GM19035 (cell line): ENCODE measurements around the gene GLIS2.

Experiments used
- ATAC-seq: cut with Tn5 transposase; IDR thresholded peaks from one replicate; pipeline ENCODE4 v1.9.1; 2021; ENCODE audit not compliant: unreplicated experiment

Gene GLIS2

DNA sequence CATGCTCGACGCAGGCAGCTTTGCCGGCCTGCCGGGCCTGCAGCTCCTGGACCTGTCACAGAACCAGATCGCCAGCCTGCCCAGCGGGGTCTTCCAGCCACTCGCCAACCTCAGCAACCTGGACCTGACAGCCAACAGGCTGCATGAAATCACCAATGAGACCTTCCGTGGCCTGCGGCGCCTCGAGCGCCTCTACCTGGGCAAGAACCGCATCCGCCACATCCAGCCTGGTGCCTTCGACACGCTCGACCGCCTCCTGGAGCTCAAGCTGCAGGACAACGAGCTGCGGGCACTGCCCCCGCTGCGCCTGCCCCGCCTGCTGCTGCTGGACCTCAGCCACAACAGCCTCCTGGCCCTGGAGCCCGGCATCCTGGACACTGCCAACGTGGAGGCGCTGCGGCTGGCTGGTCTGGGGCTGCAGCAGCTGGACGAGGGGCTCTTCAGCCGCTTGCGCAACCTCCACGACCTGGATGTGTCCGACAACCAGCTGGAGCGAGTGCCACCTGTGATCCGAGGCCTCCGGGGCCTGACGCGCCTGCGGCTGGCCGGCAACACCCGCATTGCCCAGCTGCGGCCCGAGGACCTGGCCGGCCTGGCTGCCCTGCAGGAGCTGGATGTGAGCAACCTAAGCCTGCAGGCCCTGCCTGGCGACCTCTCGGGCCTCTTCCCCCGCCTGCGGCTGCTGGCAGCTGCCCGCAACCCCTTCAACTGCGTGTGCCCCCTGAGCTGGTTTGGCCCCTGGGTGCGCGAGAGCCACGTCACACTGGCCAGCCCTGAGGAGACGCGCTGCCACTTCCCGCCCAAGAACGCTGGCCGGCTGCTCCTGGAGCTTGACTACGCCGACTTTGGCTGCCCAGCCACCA lies 65.4 kb downstream of the GLIS2 start:
- no peak for ATAC-seq

DNA sequence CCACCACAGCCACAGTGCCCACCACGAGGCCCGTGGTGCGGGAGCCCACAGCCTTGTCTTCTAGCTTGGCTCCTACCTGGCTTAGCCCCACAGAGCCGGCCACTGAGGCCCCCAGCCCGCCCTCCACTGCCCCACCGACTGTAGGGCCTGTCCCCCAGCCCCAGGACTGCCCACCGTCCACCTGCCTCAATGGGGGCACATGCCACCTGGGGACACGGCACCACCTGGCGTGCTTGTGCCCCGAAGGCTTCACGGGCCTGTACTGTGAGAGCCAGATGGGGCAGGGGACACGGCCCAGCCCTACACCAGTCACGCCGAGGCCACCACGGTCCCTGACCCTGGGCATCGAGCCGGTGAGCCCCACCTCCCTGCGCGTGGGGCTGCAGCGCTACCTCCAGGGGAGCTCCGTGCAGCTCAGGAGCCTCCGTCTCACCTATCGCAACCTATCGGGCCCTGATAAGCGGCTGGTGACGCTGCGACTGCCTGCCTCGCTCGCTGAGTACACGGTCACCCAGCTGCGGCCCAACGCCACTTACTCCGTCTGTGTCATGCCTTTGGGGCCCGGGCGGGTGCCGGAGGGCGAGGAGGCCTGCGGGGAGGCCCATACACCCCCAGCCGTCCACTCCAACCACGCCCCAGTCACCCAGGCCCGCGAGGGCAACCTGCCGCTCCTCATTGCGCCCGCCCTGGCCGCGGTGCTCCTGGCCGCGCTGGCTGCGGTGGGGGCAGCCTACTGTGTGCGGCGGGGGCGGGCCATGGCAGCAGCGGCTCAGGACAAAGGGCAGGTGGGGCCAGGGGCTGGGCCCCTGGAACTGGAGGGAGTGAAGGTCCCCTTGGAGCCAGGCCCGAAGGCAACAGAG lies 66.3 kb downstream of the GLIS2 start:
- no peak for ATAC-seq

DNA sequence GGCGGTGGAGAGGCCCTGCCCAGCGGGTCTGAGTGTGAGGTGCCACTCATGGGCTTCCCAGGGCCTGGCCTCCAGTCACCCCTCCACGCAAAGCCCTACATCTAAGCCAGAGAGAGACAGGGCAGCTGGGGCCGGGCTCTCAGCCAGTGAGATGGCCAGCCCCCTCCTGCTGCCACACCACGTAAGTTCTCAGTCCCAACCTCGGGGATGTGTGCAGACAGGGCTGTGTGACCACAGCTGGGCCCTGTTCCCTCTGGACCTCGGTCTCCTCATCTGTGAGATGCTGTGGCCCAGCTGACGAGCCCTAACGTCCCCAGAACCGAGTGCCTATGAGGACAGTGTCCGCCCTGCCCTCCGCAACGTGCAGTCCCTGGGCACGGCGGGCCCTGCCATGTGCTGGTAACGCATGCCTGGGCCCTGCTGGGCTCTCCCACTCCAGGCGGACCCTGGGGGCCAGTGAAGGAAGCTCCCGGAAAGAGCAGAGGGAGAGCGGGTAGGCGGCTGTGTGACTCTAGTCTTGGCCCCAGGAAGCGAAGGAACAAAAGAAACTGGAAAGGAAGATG lies 67.0 kb downstream of the GLIS2 start:
- no peak for ATAC-seq

DNA sequence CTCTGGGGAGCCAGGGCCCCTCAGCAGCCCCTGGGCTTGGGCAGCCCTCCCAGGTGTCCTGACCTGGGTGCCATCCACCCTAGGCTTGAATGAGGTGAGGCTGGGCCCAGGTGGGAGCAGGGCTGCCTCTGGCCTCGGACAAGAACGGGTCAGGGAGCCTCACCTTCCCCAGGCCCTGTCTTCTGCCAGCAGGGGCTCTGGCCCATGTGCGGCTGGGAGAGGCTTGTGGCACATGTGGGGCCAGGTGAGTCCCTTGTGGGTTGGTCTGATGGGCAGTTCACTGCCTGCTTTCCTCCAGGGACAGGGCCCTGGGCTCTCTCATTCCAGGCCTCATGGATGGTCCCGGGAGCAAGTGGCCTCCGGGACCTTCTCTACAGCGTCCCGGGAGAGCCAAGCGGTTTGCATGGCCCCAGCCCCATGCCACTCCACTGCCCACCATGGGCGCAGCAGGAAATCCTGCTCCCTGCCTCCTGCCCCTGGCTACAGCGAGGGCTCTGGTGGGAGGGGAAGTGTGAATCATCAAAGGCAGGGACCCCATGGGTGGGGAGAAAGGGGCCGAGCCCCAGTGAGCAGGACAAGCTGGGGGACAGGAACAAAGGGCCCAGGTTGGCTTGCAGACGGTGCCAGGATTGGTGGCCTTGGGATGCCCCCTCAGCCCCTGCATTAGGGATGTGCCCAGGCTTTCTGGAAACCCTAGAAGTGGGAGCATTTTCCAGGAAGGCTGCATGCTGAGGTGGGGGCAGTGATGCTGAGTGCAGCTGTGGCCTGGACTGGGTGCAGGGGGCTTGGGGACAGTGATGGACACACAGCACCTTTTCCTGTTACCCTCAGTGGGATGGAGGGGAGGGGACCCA lies 68.0 kb downstream of the GLIS2 start:
- ATAC-seq, result no peak

DNA sequence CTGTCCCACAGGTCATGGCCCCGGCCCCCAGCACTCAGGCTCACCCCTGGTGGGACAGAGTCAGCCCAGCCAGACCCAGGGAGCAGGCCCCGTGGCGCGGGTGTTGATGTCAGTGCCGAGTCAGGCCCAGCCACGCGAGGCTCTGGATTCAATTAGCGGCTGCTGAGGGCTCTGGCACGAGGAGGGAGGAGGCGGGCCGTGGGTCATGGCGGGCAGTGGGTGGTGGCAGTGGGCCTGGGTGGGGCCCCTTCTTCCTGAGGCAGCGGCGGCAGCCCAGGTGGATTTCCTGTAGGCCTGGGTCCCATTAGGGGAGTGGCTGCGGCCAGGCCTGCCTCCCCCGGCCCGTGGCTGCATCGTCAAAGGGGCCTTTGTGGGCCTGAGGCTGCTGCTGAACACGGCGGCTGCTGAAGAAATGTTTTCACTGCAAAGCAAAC lies 68.7 kb downstream of the GLIS2 start:
- ATAC-seq, result no peak

DNA sequence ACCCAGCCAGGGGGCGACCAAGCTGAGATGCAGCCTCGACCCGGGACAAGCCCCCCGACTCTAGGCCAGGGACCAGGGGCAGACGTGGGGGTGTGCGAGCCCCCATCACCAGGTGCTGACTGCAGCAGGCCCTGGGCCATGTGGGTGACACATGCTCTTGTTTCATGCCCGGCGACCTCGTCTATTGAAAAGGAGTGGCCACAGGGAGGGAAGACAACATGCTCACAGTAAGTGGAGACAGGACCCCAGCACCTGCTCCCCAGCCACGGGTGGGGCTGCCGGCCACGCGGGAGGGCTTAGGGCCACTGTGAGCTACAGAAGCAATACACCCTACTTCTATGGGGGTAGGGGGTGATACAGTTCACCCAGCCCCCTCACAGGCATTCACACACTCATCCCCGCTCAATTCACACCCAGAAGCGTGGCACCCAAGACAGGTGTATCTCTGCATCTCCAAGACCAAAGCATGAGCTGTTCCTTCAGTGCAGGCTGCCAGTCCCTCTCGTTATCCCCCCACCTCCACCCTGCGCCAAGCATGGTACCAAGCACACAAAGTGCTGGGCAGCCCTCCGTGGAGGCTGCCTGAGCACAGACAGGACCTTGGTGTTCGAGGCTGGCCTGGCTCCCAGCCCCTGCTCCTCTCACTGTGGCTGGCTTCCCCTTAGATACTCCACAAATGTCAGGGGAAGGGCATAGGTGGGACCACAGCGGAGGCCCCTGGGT lies 69.4 kb downstream of the GLIS2 start:
- ATAC-seq, result no peak

DNA sequence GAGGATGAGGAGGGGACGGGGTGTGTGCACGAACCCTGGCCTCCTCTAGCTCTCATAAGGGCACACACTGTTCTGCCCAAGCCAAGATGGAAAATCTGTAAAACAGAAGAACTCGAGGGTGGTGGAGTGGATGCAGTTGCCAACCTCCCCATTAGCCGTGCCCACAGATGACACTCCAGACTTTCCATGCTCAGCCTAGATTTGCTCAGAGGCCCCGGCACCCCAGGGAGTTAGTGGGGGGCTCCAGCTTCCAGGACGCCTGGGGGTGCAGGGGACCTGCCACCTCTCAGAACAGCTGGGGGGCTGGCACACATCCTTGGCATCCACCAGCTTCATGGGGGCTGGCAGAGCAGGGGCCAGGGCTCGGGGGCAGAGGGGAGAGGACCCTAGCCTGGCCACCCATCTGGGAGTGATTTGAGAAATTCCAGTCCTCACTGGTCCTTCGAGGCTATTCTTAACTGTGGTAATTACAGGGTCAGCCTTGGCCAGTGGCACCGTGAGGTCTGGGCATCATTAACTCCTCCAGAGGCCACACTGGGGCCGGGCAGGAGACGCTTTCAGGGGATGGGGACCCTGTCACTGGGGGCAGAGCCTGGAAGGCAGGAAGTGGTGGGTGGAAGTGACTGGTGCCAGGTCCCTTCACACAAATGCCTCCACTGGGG lies 70.1 kb downstream of the GLIS2 start:
- no peak for ATAC-seq

DNA sequence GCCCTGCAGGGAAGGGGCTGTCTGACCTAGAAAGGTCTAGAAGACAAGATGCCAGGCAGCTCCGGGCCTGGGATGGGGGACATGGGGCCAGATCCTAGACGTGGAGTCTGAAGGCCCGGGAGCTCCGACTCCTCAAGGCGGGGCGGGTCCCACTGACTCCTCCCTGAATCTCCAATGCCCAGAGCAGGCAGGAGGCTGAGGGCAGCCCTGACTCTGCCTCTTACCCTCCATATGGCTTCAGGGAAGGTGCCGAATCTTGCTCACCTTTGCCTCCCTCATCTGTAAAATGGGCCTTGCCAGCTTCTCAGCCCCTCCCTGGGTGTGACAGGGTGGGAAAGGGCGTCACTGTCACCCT lies 70.6 kb downstream of the GLIS2 start:
- ATAC-seq, result no peak

DNA sequence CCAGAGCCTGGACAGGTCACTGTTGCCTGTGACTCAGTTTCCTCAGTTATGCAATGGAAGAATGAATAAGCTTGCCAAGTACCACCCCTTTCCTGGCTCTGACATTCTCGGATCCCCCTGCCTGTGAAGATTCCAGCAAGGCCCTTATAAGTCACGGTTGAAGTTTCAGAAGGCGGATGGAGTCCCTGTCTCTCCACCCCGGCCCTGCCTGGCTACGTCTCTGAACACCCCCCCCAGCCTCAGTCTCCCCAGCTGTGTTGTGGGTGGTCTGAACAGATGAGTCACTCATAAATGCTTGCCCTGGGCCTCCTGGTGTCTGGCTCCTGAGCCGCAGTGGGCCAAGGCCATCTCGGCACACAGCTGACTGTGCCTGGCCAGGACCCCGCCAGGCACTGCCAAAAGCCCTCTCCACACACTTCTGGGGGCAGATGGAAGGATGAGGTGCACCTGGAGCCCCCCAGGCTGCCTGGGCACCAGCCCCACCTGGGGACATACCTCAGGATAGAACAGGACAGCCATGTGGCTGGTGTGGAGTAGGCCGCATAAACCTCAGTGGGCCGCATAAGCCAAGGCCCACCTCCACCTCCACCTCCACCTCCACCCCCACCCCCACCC lies 71.2 kb downstream of the GLIS2 start:
- ATAC-seq, result no peak

DNA sequence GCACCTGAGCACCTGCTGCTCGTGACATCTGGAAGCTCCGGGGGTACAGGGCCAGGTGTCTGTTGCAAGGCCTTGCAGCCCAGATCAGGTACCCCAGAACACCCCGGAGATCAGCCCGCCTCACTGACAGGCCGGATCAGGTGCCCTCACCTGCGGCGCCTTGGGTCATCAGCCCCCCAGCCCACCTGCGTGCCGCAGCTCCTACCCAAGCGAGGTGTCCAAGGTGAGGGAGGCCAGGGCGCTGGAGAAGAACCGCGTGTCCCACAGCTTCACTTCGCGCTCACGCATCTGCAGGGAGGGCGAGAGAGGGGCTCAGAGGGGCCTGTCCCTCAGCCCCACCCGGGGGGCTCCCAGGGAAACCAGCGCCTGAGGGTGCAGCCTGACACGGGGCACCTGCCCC lies 71.9 kb downstream of the GLIS2 start:
- ATAC-seq, result no peak

DNA sequence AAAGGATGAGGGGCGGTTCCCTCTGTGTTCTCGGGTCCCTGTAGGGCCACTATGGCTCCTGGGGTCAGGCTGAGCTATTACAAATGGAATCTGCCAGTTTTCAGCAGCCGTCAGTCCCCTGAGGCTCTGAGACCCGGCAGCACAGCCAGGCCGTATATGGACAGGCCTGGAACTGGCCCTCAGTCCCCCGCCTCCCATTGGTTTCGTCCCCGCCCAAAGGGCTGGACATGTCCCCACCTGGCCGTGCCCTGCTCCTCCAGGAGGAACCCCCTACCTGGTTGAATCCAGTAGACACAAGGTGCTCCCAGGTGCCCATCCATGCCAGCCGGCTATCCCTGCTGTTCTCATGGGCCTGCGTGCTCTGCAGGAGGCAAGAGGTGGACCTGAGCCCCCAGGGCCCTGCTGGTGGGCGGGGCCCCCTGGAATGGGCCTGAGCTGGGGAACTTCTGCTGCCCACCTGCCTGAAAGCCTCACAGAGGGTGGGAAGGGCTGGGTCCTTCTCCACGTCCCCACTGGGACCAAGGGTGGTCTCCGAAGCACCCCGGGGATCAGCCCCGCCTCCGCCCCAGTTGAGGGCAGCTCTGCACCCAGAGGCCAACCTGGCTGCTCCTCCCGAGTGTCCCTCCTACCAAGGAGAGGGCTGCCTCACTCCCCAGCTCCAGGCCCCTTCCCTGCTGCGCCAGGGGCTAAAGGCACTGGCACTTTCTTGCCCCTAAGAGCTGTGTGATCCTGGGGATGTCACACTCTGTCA lies 72.6 kb downstream of the GLIS2 start:
- ATAC-seq, result no peak
